H9 (cell line): ENCODE measurements around the gene DPH5. TPM values are rescaled to one million over a fixed set of nuclear protein-coding genes. Genes with fewer than 3 reads are reported as not detected.

ENCODE experiments used
- DNase-seq: peaks from one replicate; pipeline ENCODE4 v3.0.0-alpha.2; 2017
- H2AFZ ChIP-seq: one replicate; pipeline ENCODE4 v1.6.1; 2013; ENCODE audit warnings: mild to moderate bottlenecking, low read length, control low read depth, moderate library complexity
- H2AK5ac ChIP-seq: 2 replicates; pipeline ENCODE4 v1.6.1; 2013; ENCODE audit warnings: low read length, control low read depth, mixed read lengths; ENCODE audit not compliant: insufficient read length
- H2BK120ac ChIP-seq: one replicate; pipeline ENCODE4 v1.6.1; 2013; ENCODE audit warnings: low read depth, mild to moderate bottlenecking, low read length, control low read depth, inconsistent platforms; ENCODE audit not compliant: poor library complexity, severe bottlenecking
- H2BK12ac ChIP-seq: 2 replicates; pipeline ENCODE4 v1.6.1; 2013; ENCODE audit warnings: low read length, control low read depth, mixed read lengths, low read depth; ENCODE audit not compliant: insufficient read length
- H2BK15ac ChIP-seq: 2 replicates; pipeline ENCODE4 v1.6.1; 2013; ENCODE audit warnings: low read depth, low read length, control low read depth
- H2BK20ac ChIP-seq: one replicate; pipeline ENCODE4 v1.6.1; 2013; ENCODE audit warnings: low read depth, mild to moderate bottlenecking, low read length, control low read depth, inconsistent platforms; ENCODE audit not compliant: poor library complexity, severe bottlenecking
- H2BK5ac ChIP-seq: 2 replicates; pipeline ENCODE4 v1.6.1; 2013; ENCODE audit warnings: low read length, control low read depth, mixed read lengths; ENCODE audit not compliant: insufficient read length
- H3K14ac ChIP-seq: 2 replicates; pipeline ENCODE4 v1.6.1; 2013; ENCODE audit warnings: low read length, control low read depth; ENCODE audit not compliant: insufficient read depth
- H3K18ac ChIP-seq: 2 replicates; pipeline ENCODE4 v1.6.1; 2013; ENCODE audit warnings: low read depth, mild to moderate bottlenecking, mixed read lengths, low read length, control low read depth; ENCODE audit not compliant: insufficient read length
- H3K23ac ChIP-seq: 2 replicates; pipeline ENCODE4 v1.6.1; 2013; ENCODE audit warnings: low read length, control low read depth, mixed read lengths, low read depth; ENCODE audit not compliant: insufficient read length
- H3K23me2 ChIP-seq: 2 replicates; pipeline ENCODE4 v1.6.1; 2013; ENCODE audit warnings: low read depth, mild to moderate bottlenecking, mixed read lengths, low read length, control low read depth; ENCODE audit not compliant: insufficient read length, poor library complexity, severe bottlenecking
- H3K27ac ChIP-seq: 2 replicates; pipeline ENCODE4 v1.5.1; 2013; ENCODE audit warnings: low read length, control low read depth, mixed read lengths, low read depth; ENCODE audit not compliant: insufficient read length
- H3K27me3 ChIP-seq: 2 replicates; pipeline ENCODE4 v1.6.1; 2013; ENCODE audit warnings: low read length, control low read depth, inconsistent platforms; ENCODE audit not compliant: insufficient read depth
- H3K4ac ChIP-seq: 2 replicates; pipeline ENCODE4 v1.6.1; 2013; ENCODE audit warnings: low read depth, mild to moderate bottlenecking, control low read depth, inconsistent platforms, low read length, moderate library complexity
- H3K4me1 ChIP-seq: 2 replicates; pipeline ENCODE4 v1.6.1; 2013; ENCODE audit warnings: low read length, control low read depth, inconsistent platforms; ENCODE audit not compliant: insufficient read depth
- H3K4me2 ChIP-seq: 2 replicates; pipeline ENCODE4 v1.6.1; 2013; ENCODE audit warnings: low read length, control low read depth, mixed read lengths; ENCODE audit not compliant: insufficient read length, insufficient read depth
- H3K56ac ChIP-seq: 2 replicates; pipeline ENCODE4 v1.6.1; 2013; ENCODE audit warnings: low read depth, mild to moderate bottlenecking, mixed read lengths, low read length, control low read depth; ENCODE audit not compliant: insufficient read length
- H3K79me1 ChIP-seq: 2 replicates; pipeline ENCODE4 v1.6.1; 2013; ENCODE audit warnings: low read depth, mild to moderate bottlenecking, moderate library complexity, low read length, control low read depth, inconsistent platforms; ENCODE audit not compliant: insufficient read depth, poor library complexity, severe bottlenecking
- H3K79me2 ChIP-seq: 2 replicates; pipeline ENCODE4 v1.6.1; 2013; ENCODE audit warnings: low read length, control low read depth, inconsistent platforms; ENCODE audit not compliant: insufficient read depth
- H3K9ac ChIP-seq: 2 replicates; pipeline ENCODE4 v1.6.1; 2013; ENCODE audit warnings: low read length, control low read depth, mixed read lengths; ENCODE audit not compliant: insufficient read length; ENCODE audit errors: extremely low read depth
- H3K9me3 ChIP-seq: one replicate; pipeline ENCODE4 v1.6.1; 2013; ENCODE audit warnings: low read depth, low read length, inconsistent platforms; ENCODE audit not compliant: control insufficient read depth
- H3T11ph ChIP-seq: one replicate; pipeline ENCODE4 v1.6.1; 2013; ENCODE audit warnings: mild to moderate bottlenecking, low read length, control low read depth, inconsistent platforms
- H4K20me1 ChIP-seq: one replicate; pipeline ENCODE4 v1.6.1; 2013; ENCODE audit not compliant: control insufficient read depth, insufficient read length, insufficient read depth
- H4K5ac ChIP-seq: 2 replicates; pipeline ENCODE4 v1.6.1; 2013; ENCODE audit warnings: low read depth, mild to moderate bottlenecking, mixed read lengths, low read length, control low read depth; ENCODE audit not compliant: insufficient read length
- H4K8ac ChIP-seq: replicated peaks from 2 replicates; pipeline ENCODE4 v1.6.1; 2013; ENCODE audit warnings: low read length, control low read depth, mixed read lengths, low read depth; ENCODE audit not compliant: insufficient read length
- H4K91ac ChIP-seq: 2 replicates; pipeline ENCODE4 v1.6.1; 2013; ENCODE audit warnings: low read depth, mild to moderate bottlenecking, moderate library complexity, mixed read lengths, low read length, control low read depth; ENCODE audit not compliant: insufficient read length
- H3K27ac Mint-ChIP-seq, 3 experiments: 2 replicates in 2 of 3; 3 replicates in 1 of 3; pipeline ENCODE4 v1.8.0; 2020 to 2021; ENCODE audit warnings: mixed read lengths in 3 of 3, mild to moderate bottlenecking in 1 of 3, moderate library complexity in 1 of 3
- H3K27me3 Mint-ChIP-seq: 2 replicates; pipeline ENCODE4 v1.8.0; 2021; ENCODE audit warnings: low read depth, mild to moderate bottlenecking, moderate library complexity, mixed read lengths
- H3K36me3 Mint-ChIP-seq, 3 experiments: 2 replicates in 2 of 3; 3 replicates in 1 of 3; pipeline ENCODE4 v1.8.0; 2020 to 2021; ENCODE audit warnings: low read depth in 3 of 3, mixed read lengths in 3 of 3; ENCODE audit not compliant: insufficient read depth in 1 of 3
- H3K4me1 Mint-ChIP-seq, 2 experiments: 2 replicates each; pipeline ENCODE4 v1.8.0; 2020; ENCODE audit warnings: mixed read lengths in 2 of 2
- H3K4me3 Mint-ChIP-seq, 2 experiments: 2 replicates in 1 of 2; 3 replicates in 1 of 2; pipeline ENCODE4 v1.8.0; 2020 to 2021; ENCODE audit warnings: mild to moderate bottlenecking in 2 of 2, mixed read lengths in 2 of 2, moderate library complexity in 1 of 2
- H3K9me3 Mint-ChIP-seq, 2 experiments: 2 replicates in 1 of 2; 3 replicates in 1 of 2; pipeline ENCODE4 v1.8.0; 2020; ENCODE audit warnings: mild to moderate bottlenecking in 2 of 2, mixed read lengths in 2 of 2, moderate library complexity in 1 of 2
- WGBS: extraction: QIAGEN DNeasy Blood & Tissue Kit; methylation state at CpG from one replicate; pipeline ENCODE4 v1.1.7; 2013; ENCODE audit warnings: missing lambda C conversion rate, low lambda C conversion rate, mixed read lengths; ENCODE audit not compliant: insufficient read length; ENCODE audit errors: extremely low coverage; 5-methylcytosine and 5-hydroxymethylcytosine counted together
- total RNA-seq: library from RNA; stranded (reverse); gene quantifications from 2 replicates; pipeline ENCODE4 v1.2.1, GENCODE V29; 2021
- TF ChIP-seq, protein P1 (sequence below): fragments of 200-600 bp; sonication (generic); conservative IDR thresholded peaks from 3 replicates; pipeline ENCODE4 v1.8.0; 2021; ENCODE audit warnings: antibody characterized with exemption, mild to moderate bottlenecking

Gene DPH5
- total RNA-seq, 1 experiment from 2014 or later = 49.4 TPM

GRCh38 chr1:101006553-101006952 is 19.0 kb downstream of the DPH5 start:
- no peak overlapping the region for H3K27ac ChIP-seq
- no peaks in the 10 kb centered on the region for H4K20me1 ChIP-seq
- no peak overlapping the region for H3K9ac ChIP-seq
- H3K18ac ChIP-seq = no peak overlapping the region
- no peak overlapping the region for H2BK120ac ChIP-seq
- Mint-ChIP-seq H3K27ac (no peak overlapping the region), H3K27me3 (no peaks in the 10 kb centered on the region), H3K4me3 (no peak overlapping the region), H3K36me3 (peaks cover 3 to 12% (median 9%) of the 10 kb centered on the region in 3 experiments; a peak in 5 of 7 replicates), H3K9me3 (no peaks in the 10 kb centered on the region), H3K4me1 (peaks cover 8 to 13% of the 10 kb centered on the region in 2 experiments; a peak in 3 of 4 replicates)
- no peaks in the 10 kb centered on the region for H3K4me1 ChIP-seq
- no peaks in the 10 kb centered on the region; the same call in 1 of the 2 replicates for H3K79me2 ChIP-seq
- no peaks in the 10 kb centered on the region for H3K23me2 ChIP-seq
- H4K5ac ChIP-seq = no peak overlapping the region
- H4K8ac ChIP-seq = no peak overlapping the region
- no peak overlapping the region for H3K23ac ChIP-seq
- no peaks in the 10 kb centered on the region for H3K27me3 ChIP-seq
- no peak overlapping the region for H3K56ac ChIP-seq
- no peak overlapping the region for H2BK5ac ChIP-seq
- H4K91ac ChIP-seq = no peak overlapping the region
- no peak overlapping the region for H3K4ac ChIP-seq
- H2BK20ac ChIP-seq = no peak overlapping the region
- WGBS = no CpG with 5 or more reads among the region's 2 CpGs
- no peak overlapping the region for H3T11ph ChIP-seq
- no peak overlapping the region for H2AK5ac ChIP-seq
- no peak overlapping the region for H3K4me2 ChIP-seq
- H3K9me3 ChIP-seq = no peaks in the 10 kb centered on the region
- H2AFZ ChIP-seq = no peak overlapping the region
- no peak overlapping the region for H3K14ac ChIP-seq
- no peak for DNase-seq
- no peak overlapping the region for H2BK12ac ChIP-seq
- no peak overlapping the region for H2BK15ac ChIP-seq
- TF ChIP-seq, protein P1, sequence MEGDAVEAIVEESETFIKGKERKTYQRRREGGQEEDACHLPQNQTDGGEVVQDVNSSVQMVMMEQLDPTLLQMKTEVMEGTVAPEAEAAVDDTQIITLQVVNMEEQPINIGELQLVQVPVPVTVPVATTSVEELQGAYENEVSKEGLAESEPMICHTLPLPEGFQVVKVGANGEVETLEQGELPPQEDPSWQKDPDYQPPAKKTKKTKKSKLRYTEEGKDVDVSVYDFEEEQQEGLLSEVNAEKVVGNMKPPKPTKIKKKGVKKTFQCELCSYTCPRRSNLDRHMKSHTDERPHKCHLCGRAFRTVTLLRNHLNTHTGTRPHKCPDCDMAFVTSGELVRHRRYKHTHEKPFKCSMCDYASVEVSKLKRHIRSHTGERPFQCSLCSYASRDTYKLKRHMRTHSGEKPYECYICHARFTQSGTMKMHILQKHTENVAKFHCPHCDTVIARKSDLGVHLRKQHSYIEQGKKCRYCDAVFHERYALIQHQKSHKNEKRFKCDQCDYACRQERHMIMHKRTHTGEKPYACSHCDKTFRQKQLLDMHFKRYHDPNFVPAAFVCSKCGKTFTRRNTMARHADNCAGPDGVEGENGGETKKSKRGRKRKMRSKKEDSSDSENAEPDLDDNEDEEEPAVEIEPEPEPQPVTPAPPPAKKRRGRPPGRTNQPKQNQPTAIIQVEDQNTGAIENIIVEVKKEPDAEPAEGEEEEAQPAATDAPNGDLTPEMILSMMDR = no peak
- no peaks in the 10 kb centered on the region for H3K79me1 ChIP-seq
